ENCODE measurements around the gene CSTPP1.

DNA sequence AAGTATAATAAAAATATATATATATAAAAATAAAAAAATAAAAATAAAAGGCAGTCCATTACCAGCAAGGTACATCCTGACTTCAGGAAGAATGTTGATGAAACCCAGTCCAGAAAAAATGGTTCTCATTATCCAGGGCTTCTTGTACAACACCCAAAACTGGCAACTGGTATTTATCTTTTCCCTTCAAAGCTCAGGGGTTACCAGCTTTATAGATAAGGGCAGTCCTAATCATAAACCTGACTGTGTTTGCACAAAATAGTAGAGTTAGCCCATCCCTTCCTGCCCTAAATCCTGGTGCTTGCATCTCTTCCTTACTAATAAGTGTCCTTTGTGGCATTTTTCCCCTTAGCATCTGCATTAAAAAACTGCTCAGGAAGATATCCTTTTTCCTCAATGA is 97.5 kb downstream of the CSTPP1 start:
- TF ChIP-seq, protein P1, sequence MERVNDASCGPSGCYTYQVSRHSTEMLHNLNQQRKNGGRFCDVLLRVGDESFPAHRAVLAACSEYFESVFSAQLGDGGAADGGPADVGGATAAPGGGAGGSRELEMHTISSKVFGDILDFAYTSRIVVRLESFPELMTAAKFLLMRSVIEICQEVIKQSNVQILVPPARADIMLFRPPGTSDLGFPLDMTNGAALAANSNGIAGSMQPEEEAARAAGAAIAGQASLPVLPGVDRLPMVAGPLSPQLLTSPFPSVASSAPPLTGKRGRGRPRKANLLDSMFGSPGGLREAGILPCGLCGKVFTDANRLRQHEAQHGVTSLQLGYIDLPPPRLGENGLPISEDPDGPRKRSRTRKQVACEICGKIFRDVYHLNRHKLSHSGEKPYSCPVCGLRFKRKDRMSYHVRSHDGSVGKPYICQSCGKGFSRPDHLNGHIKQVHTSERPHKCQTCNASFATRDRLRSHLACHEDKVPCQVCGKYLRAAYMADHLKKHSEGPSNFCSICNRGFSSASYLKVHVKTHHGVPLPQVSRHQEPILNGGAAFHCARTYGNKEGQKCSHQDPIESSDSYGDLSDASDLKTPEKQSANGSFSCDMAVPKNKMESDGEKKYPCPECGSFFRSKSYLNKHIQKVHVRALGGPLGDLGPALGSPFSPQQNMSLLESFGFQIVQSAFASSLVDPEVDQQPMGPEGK (CRISPR knock-in tag; IDR thresholded peaks at IDR 0.05; ENCODE audit: borderline replicate concordance) = no peak
- TF ChIP-seq ZNF70 (CRISPR knock-in tag; IDR thresholded peaks at IDR 0.05) = no peak
- no peak for TF ChIP-seq TCF4 (CRISPR knock-in tag; IDR thresholded peaks at IDR 0.05; ENCODE audit: borderline replicate concordance)
- no peak for TF ChIP-seq OSR1 (CRISPR knock-in tag; IDR thresholded peaks at IDR 0.05)
- TF ChIP-seq CSDC2 (CRISPR knock-in tag; IDR thresholded peaks at IDR 0.05) = no peak
- TF ChIP-seq RARB (CRISPR knock-in tag; IDR thresholded peaks at IDR 0.05) = no peak
- no peak for TF ChIP-seq ARNTL (CRISPR knock-in tag; IDR thresholded peaks at IDR 0.05; ENCODE audit: borderline replicate concordance, low read depth)
- no peak for TF ChIP-seq ZFP3 (CRISPR knock-in tag; IDR thresholded peaks at IDR 0.05)
- TF ChIP-seq CREB5 (CRISPR knock-in tag; IDR thresholded peaks at IDR 0.05; ENCODE audit: low read depth) = no peak
